Measurements from ENCODE around the gene SLC4A3.

The SLC4A3 gene

GRCh38 chr2:219634171-219634940 lies 6.9 kb downstream of the SLC4A3 start:
- DNase-seq: no peak

GRCh38 chr2:219634951-219635751 lies 7.7 kb downstream of the SLC4A3 start:
- no peak for DNase-seq

- DNase-seq: no peak
These were observed 8.9 kb downstream of the SLC4A3 start for GRCh38 chr2:219636144-219636915.

GRCh38 chr2:219636941-219637841 lies 9.8 kb downstream of the SLC4A3 start:
- no peak for DNase-seq

GRCh38 chr2:219637842-219638185 lies 10.4 kb downstream of the SLC4A3 start:
- DNase-seq: no peak

GRCh38 chr2:219638217-219638947 lies 11.0 kb downstream of the SLC4A3 start:
- no peak for DNase-seq

GRCh38 chr2:219638948-219639755 lies 11.7 kb downstream of the SLC4A3 start:
- no peak for DNase-seq

GRCh38 chr2:219641390-219642068 lies 14.1 kb downstream of the SLC4A3 start:
- no peak for DNase-seq

- DNase-seq: no peak
These were observed 14.6 kb downstream of the SLC4A3 start for GRCh38 chr2:219642069-219642454.

- peak; percentile 86 for DNase-seq
These were observed 15.1 kb downstream of the SLC4A3 start for GRCh38 chr2:219642465-219643083.

GRCh38 chr2:219643084-219643473 lies 15.6 kb downstream of the SLC4A3 start:
- no peak for DNase-seq

- no peak for DNase-seq
These were observed 16.5 kb downstream of the SLC4A3 start for GRCh38 chr2:219643788-219644398.

- no peak for DNase-seq
These were observed 17.5 kb downstream of the SLC4A3 start for GRCh38 chr2:219644801-219645480.

GRCh38 chr2:219645631-219646527 lies 18.4 kb downstream of the SLC4A3 start:
- DNase-seq: no peak

- no peak for DNase-seq
These were observed 20.7 kb downstream of the SLC4A3 start for GRCh38 chr2:219648176-219648575.

GRCh38 chr2:219648963-219649362 lies 21.5 kb downstream of the SLC4A3 start:
- no peak for DNase-seq

GRCh38 chr2:219650426-219651248 lies 23.2 kb downstream of the SLC4A3 start:
- DNase-seq: no peak
